ENCODE data around the gene KPNA2. TPM values are rescaled to one million over a fixed set of nuclear protein-coding genes. Genes with fewer than 3 reads are reported as not detected.

KPNA2 gene
- total and polyA plus RNA-seq, 9 of the 15 experiments (the other 6 are each of a cell fraction or from before 2014, with no cell fraction given): 132 to 984 (median 241) TPM

DNA sequence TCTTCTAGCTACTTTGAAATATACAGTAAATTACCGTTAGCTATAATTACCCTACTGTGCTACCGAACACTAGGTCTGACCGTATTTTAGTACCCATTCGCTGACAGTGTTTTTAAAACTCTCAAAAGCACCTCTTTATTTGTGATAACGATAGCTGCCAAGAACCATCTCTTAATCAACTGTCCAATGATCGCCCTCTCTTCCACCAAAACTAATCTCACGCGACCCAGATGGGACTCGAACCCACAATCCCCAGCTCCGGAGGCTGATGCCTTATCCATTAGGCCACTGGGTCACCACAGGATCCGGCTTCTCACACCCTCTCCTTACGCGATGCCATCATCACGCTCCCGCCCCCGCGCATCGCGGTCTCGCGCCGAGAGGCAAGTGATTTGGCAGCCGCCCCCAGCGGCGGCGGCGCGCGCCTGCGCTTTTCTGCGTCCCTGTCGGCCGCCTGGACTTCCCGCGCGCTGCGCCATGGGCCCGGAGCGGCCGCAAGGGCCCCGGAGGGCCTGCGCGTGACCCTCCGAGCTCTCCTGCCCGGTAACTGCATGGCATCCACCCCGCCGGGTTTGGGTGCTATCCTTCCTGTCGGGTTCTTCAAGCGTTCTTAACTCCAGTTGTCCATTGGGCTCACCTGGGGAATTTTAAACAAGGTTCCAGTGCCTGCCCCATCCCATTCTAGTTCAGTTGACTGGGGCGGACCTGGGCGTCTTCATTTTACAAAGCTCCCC lies 15.7 kb upstream of the KPNA2 start (continued):
- TF ChIP-seq, protein P1, sequence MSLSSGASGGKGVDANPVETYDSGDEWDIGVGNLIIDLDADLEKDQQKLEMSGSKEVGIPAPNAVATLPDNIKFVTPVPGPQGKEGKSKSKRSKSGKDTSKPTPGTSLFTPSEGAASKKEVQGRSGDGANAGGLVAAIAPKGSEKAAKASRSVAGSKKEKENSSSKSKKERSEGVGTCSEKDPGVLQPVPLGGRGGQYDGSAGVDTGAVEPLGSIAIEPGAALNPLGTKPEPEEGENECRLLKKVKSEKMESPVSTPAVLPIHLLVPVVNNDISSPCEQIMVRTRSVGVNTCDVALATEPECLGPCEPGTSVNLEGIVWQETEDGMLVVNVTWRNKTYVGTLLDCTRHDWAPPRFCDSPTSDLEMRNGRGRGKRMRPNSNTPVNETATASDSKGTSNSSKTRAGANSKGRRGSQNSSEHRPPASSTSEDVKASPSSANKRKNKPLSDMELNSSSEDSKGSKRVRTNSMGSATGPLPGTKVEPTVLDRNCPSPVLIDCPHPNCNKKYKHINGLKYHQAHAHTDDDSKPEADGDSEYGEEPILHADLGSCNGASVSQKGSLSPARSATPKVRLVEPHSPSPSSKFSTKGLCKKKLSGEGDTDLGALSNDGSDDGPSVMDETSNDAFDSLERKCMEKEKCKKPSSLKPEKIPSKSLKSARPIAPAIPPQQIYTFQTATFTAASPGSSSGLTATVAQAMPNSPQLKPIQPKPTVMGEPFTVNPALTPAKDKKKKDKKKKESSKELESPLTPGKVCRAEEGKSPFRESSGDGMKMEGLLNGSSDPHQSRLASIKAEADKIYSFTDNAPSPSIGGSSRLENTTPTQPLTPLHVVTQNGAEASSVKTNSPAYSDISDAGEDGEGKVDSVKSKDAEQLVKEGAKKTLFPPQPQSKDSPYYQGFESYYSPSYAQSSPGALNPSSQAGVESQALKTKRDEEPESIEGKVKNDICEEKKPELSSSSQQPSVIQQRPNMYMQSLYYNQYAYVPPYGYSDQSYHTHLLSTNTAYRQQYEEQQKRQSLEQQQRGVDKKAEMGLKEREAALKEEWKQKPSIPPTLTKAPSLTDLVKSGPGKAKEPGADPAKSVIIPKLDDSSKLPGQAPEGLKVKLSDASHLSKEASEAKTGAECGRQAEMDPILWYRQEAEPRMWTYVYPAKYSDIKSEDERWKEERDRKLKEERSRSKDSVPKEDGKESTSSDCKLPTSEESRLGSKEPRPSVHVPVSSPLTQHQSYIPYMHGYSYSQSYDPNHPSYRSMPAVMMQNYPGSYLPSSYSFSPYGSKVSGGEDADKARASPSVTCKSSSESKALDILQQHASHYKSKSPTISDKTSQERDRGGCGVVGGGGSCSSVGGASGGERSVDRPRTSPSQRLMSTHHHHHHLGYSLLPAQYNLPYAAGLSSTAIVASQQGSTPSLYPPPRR (CRISPR knock-in tag; IDR thresholded peaks at IDR 0.05; ENCODE audit: borderline replicate concordance): peak; percentile 71; the same call in 1 of the 2 replicates
- peak; percentile 60 for TF ChIP-seq ZNF384 (IDR thresholded peaks at IDR 0.05; ENCODE audit: low read depth, low read length)
- TF ChIP-seq, protein P2, sequence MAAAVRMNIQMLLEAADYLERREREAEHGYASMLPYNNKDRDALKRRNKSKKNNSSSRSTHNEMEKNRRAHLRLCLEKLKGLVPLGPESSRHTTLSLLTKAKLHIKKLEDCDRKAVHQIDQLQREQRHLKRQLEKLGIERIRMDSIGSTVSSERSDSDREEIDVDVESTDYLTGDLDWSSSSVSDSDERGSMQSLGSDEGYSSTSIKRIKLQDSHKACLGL (CRISPR knock-in tag; IDR thresholded peaks at IDR 0.05; ENCODE audit: borderline replicate concordance, poor library complexity, severe bottlenecking): peak; percentile 18
- 0 out of 2 replicates have a peak, but pooled peaks have one; percentile 12 for TF ChIP-seq OTX1 (CRISPR knock-in tag; IDR thresholded peaks at IDR 0.05)
- peak; percentile 45 for TF ChIP-seq MAFK (IDR thresholded peaks at IDR 0.05; ENCODE audit: low read length)
- peak; percentile 68 for TF ChIP-seq GATA2 (CRISPR knock-in tag; IDR thresholded peaks at IDR 0.05)
- TF ChIP-seq BDP1 (IDR thresholded peaks at IDR 0.05; ENCODE audit: insufficient read depth, insufficient read length): peak; percentile 86
- TF ChIP-seq NELFE (IDR thresholded peaks at IDR 0.05; ENCODE audit: insufficient read depth, insufficient read length): no peak
- peak; percentile 90 for TF ChIP-seq ATF7 (IDR thresholded peaks at IDR 0.05)
- TF ChIP-seq, protein P3, sequence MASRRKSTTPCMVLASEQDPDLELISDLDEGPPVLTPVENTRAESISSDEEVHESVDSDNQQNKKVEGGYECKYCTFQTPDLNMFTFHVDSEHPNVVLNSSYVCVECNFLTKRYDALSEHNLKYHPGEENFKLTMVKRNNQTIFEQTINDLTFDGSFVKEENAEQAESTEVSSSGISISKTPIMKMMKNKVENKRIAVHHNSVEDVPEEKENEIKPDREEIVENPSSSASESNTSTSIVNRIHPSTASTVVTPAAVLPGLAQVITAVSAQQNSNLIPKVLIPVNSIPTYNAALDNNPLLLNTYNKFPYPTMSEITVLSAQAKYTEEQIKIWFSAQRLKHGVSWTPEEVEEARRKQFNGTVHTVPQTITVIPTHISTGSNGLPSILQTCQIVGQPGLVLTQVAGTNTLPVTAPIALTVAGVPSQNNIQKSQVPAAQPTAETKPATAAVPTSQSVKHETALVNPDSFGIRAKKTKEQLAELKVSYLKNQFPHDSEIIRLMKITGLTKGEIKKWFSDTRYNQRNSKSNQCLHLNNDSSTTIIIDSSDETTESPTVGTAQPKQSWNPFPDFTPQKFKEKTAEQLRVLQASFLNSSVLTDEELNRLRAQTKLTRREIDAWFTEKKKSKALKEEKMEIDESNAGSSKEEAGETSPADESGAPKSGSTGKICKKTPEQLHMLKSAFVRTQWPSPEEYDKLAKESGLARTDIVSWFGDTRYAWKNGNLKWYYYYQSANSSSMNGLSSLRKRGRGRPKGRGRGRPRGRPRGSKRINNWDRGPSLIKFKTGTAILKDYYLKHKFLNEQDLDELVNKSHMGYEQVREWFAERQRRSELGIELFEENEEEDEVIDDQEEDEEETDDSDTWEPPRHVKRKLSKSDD (conservative IDR thresholded peaks at IDR 0.05; ENCODE audit: low read length): 0 out of 2 replicates have a peak, but pooled peaks have one; percentile 66
- 0 out of 2 replicates have a peak, but pooled peaks have one; percentile 66 for TF ChIP-seq GATAD2B (IDR thresholded peaks at IDR 0.05; ENCODE audit: borderline replicate concordance)
- peak; percentile 60 for TF ChIP-seq KLF16 (IDR thresholded peaks at IDR 0.05)
- TF ChIP-seq, protein P4, sequence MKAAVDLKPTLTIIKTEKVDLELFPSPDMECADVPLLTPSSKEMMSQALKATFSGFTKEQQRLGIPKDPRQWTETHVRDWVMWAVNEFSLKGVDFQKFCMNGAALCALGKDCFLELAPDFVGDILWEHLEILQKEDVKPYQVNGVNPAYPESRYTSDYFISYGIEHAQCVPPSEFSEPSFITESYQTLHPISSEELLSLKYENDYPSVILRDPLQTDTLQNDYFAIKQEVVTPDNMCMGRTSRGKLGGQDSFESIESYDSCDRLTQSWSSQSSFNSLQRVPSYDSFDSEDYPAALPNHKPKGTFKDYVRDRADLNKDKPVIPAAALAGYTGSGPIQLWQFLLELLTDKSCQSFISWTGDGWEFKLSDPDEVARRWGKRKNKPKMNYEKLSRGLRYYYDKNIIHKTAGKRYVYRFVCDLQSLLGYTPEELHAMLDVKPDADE (conservative IDR thresholded peaks at IDR 0.05; ENCODE audit: control insufficient read depth, low read depth, low read length): peak; percentile 98
- TF ChIP-seq, protein P5, sequence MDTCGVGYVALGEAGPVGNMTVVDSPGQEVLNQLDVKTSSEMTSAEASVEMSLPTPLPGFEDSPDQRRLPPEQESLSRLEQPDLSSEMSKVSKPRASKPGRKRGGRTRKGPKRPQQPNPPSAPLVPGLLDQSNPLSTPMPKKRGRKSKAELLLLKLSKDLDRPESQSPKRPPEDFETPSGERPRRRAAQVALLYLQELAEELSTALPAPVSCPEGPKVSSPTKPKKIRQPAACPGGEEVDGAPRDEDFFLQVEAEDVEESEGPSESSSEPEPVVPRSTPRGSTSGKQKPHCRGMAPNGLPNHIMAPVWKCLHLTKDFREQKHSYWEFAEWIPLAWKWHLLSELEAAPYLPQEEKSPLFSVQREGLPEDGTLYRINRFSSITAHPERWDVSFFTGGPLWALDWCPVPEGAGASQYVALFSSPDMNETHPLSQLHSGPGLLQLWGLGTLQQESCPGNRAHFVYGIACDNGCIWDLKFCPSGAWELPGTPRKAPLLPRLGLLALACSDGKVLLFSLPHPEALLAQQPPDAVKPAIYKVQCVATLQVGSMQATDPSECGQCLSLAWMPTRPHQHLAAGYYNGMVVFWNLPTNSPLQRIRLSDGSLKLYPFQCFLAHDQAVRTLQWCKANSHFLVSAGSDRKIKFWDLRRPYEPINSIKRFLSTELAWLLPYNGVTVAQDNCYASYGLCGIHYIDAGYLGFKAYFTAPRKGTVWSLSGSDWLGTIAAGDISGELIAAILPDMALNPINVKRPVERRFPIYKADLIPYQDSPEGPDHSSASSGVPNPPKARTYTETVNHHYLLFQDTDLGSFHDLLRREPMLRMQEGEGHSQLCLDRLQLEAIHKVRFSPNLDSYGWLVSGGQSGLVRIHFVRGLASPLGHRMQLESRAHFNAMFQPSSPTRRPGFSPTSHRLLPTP (IDR thresholded peaks at IDR 0.05; ENCODE audit: borderline replicate concordance, extremely low read depth, insufficient read length): peak; percentile 98

All from K562 (cell line).